Eye (tissue), 1 donor: ENCODE measurements around the gene FKBP14.
A peak's percentile ranks its signal among the peaks of the same experiment; 100 is the strongest.
"Not testable (repeated sequence)": the region's sequence is repeated elsewhere in the genome, so short reads cannot be mapped to it uniquely, and the experiment has no call there.

Source experiments
- DNase-seq: peaks from one replicate; pipeline ENCODE4 v3.0.0-alpha.2; 2015

FKBP14 gene

DNA sequence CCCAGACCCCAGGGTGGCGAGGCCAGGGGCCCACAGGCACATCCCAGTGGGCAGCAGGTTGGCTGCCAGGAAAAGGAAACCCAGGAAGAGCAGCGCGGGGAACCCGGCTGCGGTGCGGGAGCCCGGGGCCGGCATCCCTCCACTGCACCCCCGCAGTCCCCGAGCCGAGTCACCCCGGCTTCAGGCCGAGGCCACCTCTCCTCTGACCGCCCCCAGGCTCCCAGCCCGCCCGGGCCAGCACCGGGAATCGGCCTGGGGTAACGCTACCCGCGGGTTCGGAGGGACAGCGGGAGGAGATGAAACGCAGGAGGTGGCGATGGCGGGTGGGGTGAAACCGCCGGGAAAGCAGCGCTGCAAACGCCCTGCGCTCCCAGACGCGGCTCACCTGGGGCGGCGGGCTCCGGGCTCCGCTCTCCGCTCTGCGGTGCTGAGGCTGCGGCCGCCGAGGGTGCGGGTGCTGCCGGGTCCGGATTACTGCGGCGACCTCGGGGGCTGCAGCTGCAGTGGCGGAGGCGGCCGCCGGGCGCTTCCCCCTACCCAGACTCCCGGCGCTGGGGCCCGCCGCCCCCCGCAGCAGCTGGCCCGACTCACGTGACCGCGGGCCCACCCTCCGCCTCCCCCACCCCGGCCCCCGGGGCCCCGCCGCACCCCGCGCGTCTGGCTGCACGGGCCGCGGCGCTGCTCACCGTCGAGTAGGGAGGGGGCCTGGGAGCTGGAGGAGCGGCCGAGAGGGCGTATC lies 37.1 kb downstream of the FKBP14 start, which contains the start of gene SCRN1:
Gene SCRN1, minus strand, starts transcription at position 545 of the 739 bp plus-strand sequence. CDS start 20,734 bp downstream, outside the sequence.
- DNase-seq = peak; percentile 80

DNA sequence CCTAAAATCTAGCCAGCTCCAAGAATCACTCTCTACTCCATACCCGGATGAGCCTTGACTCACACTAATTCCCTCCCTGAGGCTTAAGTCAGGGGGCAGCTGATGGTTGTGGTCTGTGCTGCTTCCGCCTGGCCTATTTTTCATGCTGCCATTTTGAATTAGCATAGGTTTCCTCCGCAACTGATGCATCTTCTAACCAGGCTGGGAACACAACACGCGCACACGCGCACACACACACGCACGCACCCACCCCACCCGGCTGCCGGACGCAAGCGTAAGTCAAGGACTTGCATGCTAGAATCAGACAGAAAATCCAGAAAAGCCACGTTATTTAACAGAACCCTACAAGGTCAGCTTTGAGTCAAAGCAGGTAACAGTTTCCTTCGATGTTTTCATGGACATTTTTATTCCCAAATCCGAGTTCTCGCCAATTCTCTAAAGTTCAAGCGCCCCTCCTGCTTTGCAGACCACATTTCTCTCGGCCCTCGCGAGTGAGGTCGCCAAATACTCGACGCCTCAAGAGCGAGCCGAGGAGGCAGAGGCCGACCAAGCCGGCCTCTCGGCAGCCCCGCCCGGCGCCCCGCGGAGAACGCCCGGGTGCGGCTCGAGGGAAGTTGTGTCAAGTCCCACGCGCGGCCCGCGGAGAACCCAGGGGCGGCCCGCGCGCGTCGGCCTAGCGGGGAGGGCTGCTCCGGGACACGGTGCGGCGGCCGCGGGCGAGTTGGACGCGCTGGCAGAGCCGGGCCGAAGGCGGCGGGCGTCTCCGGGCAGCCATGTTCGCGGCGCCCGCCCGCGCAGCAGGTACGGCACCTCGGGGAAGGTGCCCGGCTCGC lies 37.9 kb downstream of the FKBP14 start:
- peak; percentile 92 for DNase-seq

DNA sequence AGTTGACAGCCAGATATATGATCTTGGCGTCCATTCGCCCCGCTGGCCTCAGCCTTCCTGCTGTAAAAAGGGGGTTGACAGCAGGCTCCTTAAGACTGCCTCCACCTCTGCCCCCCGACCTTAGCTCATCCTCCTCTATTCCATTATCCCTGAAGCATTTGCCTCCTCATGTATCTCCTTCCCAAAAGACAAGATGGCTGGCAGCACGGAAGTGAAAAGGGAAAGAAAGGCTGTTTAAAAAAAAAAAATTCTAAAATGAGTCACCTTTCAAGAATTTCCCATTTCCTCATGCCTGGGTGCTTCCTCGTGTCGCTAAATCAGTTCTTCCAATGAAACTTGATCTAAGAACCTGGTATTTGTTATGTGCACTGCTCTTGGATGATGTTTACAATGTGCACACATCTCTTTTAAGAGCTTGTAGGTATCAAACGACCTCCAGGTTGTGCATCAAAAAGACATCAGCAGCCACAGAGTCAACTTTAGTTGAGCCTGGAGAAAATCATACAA lies 38.6 kb downstream of the FKBP14 start:
- DNase-seq = peak; percentile 82

DNA sequence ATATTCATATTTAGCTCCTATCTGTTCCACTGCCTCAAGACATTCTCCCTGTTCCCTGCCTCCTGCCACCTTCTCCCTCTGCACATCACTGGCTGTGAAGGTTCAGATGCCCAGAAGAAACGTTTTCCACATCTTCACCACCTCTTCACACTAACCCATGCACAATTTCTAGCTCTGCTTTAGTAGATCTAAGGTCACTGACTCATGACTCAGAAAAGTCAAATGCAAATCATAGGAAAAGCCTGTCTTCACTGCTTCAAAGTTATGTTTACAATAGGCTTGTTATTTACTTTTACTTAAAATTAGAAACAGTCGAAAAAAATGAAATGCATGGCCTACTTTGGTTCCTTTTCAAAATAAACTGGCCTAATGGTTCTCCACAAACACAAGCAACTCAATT lies 39.4 kb downstream of the FKBP14 start:
- no peak for DNase-seq

DNA sequence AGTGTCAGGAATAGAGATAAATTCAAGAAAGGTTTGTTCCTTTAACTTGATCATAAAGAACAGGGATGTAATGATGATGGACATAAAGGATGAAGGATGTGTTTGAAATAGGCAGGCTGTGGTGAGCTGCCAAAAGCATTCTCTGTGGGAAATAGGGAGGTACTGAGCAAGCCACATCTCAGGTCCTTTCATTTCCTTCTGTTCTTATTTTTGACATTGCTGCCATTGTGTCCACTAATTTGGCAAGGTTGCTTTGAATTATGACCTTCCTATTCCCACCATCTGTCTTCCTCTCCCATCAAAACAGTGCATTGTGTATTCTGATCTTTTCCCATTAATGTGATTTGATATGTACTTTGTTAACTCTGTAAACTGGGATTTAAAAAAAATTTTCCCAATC lies 46.4 kb downstream of the FKBP14 start:
- no peak for DNase-seq

DNA sequence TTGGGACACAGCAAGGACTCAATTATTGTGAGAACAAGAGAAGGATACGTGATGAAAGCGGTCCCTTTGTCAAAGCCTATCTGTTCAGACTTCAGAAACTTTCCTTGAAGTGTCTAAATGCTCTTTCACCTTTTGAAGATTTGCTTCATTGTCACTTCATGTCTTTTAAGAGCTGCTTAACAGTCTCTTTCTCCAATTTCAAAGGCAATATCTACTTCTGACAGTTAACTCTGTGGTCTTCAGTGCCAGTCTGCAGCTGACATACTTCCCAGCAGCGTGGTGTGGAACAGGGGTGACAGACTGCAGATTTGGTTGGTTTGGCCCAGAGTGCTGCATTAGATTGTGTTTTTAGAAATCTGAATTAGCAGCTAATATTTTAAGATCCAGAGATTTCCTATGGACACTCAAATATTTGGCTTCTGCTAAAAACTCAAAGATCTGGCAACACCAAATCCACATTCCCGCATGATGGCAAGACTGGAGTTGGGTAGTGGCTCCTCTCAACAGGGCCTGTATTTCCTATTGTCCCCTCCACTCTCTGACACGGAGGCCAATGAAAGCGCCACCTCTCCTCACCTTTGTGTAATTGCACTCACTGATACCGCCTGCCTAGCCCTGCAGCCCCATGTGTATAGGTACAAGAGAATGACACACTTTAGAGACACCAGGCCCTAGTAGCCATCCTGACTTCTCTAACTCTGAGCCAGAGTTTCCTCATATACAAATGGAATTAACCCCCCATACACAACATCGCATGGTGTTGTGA lies 48.4 kb downstream of the FKBP14 start:
- no peak for DNase-seq

DNA sequence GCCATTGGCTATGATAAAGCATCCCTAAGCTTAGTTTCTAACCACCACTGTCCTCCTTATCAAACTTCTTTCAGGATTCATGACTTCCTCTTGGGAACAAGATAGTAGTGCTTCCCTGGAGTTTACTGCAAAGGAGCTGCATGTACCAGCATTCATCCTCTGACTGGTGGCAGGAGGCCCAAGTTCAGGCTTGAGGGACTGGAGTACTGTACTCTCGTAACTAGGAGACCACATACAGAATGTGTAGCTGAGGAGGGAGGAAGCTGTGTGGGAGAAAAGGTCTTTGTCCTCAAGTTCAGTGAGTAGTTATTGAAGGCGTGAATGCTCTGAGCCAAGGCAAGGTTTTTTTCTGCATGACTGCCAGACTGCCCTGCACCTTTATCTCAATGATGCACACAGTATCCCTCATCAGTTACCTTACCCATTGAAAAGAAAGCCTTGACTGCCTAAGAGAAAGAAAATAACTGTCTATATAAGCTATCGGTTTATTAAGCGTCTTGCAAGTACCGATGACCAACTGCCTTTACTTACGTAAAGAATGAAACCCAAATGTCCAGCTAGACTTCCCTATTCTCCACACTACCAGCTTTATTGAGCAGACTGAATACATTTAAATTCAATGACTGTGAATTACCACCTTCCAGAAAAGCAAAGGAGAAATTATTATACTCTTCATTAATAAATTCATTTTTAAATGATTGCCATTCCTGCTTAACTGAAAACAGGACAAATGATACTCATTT lies 49.7 kb downstream of the FKBP14 start:
- peak; percentile 70 for DNase-seq

DNA sequence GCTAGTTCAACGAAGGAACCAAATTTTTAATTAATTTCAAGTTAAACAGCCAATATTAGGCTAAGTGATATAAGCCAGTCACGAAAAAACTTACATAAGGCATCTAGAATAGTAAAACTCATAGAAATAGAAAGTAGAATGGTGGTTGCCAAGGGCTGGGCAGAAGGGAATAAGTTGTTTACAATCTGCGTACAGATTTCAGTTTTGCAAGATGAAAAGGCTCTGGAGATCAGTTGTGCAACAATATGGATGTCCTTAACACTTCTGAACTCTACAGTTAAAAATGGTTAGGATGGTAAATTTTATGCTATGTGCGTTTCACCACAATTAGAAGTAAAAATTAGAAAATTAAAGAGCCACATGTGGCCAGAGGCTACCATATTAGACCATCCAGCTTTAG lies 50.2 kb downstream of the FKBP14 start:
- no peak for DNase-seq

DNA sequence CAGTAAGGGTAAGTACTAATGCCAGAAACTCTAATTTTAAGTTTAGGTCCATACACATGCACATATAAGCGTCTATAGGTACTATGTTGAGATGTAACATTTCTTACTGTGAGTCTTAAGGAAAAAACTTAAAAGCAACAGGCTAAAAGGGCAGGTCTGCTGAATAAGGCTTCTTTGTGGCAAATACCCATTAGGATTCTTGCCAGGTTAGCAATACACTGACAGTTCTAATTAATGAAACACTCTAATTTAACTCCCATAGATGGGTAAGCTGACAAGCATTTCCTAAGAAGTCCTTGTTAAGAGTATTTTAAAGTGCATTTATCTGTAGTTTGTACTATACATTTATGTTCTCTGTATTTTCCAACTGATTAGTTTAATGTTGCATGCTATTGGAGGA lies 50.9 kb downstream of the FKBP14 start:
- no peak for DNase-seq

DNA sequence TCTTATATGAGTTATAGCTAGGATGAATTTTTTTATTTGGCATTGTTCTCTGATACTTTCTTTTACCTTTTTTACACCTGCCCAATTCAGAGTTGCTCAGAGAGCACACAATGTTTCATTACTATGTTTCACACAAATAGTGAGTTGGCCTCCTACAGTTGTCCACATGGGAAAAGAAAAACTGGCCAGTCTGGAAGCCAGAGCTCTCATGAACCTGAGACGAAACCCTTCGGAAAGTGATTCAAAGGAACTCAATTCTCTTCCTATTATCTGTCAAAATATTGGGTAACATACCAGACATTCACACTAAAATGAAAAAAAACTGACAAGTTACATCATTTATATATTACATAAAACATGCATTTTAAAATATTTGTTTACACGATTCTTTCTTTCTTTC lies 52.2 kb downstream of the FKBP14 start:
- DNase-seq = no peak

DNA sequence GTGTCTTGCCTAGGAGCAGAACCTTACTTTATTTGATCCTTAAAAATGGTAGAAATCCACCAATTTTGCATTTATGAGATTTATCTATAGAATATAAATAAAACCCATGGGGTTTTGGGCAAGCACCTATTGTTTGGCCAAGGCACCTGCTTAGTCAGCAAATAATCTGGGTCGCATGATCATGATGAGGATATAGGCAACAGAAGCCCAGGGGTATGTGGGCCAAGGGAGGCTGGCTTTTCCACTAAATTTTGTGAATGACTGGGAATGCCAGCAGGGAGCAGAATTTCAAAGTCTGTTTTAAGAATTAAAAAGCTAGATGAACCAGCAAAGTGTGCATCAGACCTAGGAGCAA lies 54.2 kb downstream of the FKBP14 start:
- no peak for DNase-seq

DNA sequence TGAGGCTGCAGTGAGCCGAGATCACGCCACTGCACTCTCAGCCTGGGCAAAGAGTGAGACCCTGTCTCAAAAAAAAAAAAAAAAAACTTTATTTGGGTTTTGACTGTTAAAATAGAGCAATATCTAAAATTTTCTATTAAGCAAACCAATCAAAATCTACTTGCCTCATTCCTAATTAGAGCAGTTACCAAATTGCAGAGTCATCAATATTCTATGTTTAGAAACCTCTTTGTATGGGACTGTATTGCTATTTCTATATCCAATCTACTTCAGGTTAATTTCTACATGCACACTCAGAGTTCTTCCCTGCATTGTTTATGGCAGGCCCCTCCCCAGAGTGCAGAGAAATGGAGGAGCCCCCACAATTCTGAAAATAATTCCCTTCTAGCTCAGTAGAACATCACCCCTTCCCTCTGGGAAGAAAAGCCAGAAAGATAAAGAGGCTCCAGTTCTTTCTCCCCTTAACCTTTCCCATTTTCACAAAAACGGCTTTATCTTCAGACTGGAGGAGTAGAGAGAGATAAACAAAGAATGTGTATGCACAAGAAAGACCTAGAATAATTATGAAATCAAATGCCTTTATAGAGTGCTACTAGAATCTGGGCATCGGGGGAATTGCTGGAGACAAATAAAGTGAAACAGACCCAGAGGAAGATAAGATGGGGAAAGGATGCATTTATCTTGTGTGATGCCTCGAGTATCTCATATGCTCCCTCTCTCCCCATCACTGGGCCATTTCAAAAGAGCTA lies 54.8 kb downstream of the FKBP14 start:
- DNase-seq = no peak

DNA sequence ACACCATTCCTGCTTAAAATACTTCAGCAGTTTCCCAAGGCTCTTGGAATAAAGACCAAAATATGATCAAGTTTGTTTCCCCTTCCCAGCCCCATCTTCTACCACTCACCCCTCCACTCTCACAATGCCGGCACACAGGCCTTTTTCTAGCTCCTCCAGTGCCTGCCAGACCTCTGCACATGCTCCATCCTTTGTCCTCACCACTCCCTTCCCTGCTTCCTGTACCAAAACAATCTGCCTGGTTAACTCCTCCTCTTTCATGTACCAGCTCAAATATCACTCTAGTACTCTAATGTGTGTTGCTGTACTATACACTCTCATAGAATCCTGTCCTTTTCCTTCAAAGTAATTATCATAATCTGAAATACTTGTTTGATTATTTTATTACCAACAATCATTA lies 56.3 kb downstream of the FKBP14 start:
- DNase-seq = no peak

DNA sequence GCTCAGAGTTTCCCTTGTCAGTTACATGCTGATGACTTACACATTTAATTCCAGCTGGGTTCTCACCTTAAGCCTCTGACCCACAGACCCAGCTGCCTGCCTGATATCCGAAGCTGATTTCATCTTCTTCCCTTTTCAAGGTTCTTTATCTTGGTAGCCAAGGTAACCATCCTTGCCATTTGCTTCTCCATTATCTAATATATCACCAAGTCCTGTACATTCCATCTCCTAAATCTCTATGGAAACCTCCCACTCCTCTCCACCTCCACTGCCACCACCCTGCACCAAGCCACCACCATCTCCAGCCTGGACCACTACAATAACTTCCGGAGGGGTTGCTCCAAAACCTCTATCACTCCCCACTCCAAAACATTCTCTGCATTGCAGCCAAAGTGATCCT lies 56.8 kb downstream of the FKBP14 start:
- DNase-seq = no peak

DNA sequence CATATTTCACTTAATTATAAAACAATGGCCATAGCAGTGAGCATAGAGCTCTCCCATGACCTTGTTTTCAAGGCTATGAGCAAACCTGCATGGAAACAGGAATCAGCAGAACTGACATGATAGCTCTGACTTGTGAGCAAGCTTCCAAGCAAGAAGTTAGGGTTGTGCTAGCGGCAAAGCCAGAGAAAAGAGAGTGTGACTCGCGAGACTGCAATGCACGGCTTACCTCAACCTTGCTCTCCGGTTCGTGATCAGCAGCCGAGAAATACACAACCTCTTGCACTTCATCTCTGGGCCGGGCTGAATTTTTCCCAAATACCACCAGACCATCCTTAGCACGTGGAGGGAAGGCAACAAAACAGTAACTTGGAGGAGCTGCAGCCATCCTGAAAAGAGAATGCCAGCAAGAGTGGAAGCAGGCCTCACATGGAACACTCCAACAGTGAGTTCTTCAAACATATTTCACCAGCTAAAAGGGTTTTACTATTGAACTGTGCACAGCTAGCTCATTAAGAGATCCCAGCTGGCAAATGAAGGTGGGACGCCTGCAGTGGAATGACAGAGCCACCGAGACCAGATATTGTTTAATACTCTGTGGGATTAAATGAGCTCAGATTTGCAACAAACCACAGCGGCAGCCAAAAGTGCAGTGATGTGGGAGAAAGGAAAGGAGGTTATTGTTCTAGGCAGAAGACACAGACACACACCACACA lies 57.7 kb downstream of the FKBP14 start:
- DNase-seq = peak; percentile 36

DNA sequence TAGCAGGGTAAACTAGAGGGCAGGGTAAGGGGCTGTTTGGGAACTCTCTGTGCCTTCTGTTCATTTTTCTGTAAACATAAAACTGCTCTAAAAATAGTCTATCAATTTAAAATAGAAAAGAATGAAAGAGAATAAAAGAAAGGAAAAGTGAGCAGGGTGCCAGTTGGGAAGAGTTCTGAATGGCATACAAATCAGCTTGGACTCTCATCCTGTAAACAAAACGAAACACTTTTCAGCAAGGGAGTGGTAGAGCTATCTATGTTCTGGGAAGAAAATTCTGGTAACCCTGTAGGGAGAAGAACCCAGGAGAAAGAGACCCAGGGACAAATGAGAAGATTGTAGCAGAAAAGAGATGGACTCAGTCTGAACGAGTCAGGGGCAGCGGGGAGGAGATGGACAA lies 61.5 kb downstream of the FKBP14 start:
- no peak for DNase-seq

DNA sequence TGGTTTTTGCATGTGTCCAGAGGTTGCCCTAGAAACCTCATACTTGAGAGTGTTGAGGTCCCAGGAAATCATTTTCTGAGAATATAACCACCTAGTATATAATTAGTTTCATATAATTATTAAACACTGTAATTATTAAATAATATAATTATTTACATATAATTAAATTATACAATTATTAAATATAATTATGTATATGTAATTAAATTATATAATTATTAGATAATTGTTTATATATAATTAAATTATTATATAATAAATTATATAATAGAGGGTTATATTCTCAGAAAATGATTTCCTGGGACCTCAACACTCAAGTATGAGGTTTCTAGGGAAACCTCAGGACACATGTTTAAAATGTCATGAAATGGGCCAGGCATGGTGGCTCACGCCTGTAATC lies 64.5 kb downstream of the FKBP14 start:
- no peak for DNase-seq

DNA sequence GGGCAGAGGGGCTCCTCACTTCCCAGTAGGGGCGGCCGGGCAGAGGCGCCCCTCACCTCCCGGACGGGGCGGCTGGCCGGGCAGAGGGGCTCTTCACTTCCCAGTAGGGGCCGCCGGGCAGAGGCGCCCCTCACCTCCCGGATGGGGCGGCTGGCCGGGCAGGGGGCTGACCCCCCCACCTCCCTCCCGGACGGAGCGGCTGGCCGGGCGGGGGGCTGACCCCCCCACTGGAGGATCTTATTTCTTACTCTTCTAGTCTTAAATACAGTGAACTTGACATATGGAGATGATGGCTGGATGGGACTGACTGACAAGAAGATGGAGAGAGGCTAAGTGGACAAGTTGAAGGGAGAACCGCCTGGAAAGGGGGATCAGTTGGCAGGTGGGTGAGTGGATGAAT lies 64.9 kb downstream of the FKBP14 start:
- not testable (repeated sequence) for DNase-seq
